ENCODE results near the gene SLC41A2.
"Not testable (repeated sequence)": the region's sequence is repeated elsewhere in the genome, so short reads cannot be mapped to it uniquely, and the experiment has no call there.

DNA sequence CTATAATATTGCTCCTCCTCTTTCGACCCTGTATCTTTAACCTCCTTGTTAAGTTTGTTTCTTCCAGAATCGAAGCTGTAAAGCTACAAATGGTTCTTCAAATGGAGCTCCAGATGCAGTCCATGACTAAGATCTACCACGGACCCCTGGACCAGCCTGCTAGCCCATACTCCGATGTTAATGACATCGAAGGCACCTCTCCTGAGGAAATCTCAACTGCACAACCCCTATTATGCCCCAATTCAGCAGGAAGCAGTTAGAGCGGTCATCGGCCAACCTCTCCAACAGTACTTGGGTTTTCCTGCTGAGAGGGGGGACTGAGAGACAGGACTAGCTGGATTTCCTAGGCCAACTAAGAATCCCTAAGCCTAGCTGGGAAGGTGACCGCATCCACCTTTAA lies 14.7 kb downstream of the SLC41A2 start:
- TF ChIP-seq, protein P1, sequence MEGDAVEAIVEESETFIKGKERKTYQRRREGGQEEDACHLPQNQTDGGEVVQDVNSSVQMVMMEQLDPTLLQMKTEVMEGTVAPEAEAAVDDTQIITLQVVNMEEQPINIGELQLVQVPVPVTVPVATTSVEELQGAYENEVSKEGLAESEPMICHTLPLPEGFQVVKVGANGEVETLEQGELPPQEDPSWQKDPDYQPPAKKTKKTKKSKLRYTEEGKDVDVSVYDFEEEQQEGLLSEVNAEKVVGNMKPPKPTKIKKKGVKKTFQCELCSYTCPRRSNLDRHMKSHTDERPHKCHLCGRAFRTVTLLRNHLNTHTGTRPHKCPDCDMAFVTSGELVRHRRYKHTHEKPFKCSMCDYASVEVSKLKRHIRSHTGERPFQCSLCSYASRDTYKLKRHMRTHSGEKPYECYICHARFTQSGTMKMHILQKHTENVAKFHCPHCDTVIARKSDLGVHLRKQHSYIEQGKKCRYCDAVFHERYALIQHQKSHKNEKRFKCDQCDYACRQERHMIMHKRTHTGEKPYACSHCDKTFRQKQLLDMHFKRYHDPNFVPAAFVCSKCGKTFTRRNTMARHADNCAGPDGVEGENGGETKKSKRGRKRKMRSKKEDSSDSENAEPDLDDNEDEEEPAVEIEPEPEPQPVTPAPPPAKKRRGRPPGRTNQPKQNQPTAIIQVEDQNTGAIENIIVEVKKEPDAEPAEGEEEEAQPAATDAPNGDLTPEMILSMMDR (IDR thresholded peaks at IDR 0.05; ENCODE audit: insufficient read depth, low read depth, low read length), result not testable (repeated sequence)
- TF ChIP-seq EZH2 (IDR thresholded peaks at IDR 0.05; ENCODE audit: insufficient read depth, low read length), result not testable (repeated sequence)
